Measurements from ENCODE around the gene GPR18. TPM values are rescaled to one million over a fixed set of nuclear protein-coding genes. Genes with fewer than 3 reads are reported as not detected.
"Not testable (repeated sequence)": the region's sequence is repeated elsewhere in the genome, so short reads cannot be mapped to it uniquely, and the experiment has no call there.

Gene GPR18
- total RNA-seq, 4 donors from 2014 or later, result not detected

- no peak for DNase-seq (ENCODE audit: low spot score in 2 of 2)
- WGBS, result 74% methylated on average over 8 of the region's 8 CpGs
- Histone ChIP-seq H3K4me1 (peaks cover 8% of the 10 kb centered on the region), H3K9me3 (no peaks in the 10 kb centered on the region), H3K36me3 (peaks cover 28% of the 10 kb centered on the region), H3K27me3 (no peaks in the 10 kb centered on the region), H3K27ac (no peak overlapping the region), H3K4me3 (no peak overlapping the region)
- no peak for TF ChIP-seq EP300 (IDR thresholded peaks at IDR 0.05)
- TF ChIP-seq CTCF (IDR thresholded peaks at IDR 0.05), result no peak
- no peak for TF ChIP-seq POLR2A (IDR thresholded peaks at IDR 0.05)
Measured at GRCh38 chr13:99237981-99238662, 20.1 kb downstream of the GPR18 start.

GRCh38 chr13:99231721-99232120, 26.5 kb downstream of the GPR18 start:
- no peaks in the 10 kb centered on the region for H3K9me3 ChIP-seq

GRCh38 chr13:99230991-99231390, 27.2 kb downstream of the GPR18 start:
- Histone ChIP-seq H3K4me3 (no peak overlapping the region), H3K27ac (no peak overlapping the region), H3K36me3 (no peaks in the 10 kb centered on the region), H3K4me1 (peaks cover 31% of the 10 kb centered on the region), H3K9me3 (no peaks in the 10 kb centered on the region), H3K27me3 (no peaks in the 10 kb centered on the region)
- no peak for DNase-seq (ENCODE audit: low spot score in 2 of 2)
- 94% methylated on average over 3 of the region's 3 CpGs for WGBS
- no peak for TF ChIP-seq POLR2AphosphoS5 (IDR thresholded peaks at IDR 0.05)
- TF ChIP-seq POLR2A (IDR thresholded peaks at IDR 0.05), result no peak
- TF ChIP-seq CTCF (IDR thresholded peaks at IDR 0.05), result no peak
- TF ChIP-seq EP300 (IDR thresholded peaks at IDR 0.05), result no peak

More at GRCh38 chr13:99231721-99232120, 26.5 kb downstream of the GPR18 start:
- Histone ChIP-seq H3K27ac (no peak overlapping the region), H3K27me3 (no peaks in the 10 kb centered on the region), H3K36me3 (no peaks in the 10 kb centered on the region), H3K4me1 (peaks cover 26% of the 10 kb centered on the region), H3K4me3 (no peak overlapping the region)
- TF ChIP-seq EP300 (IDR thresholded peaks at IDR 0.05) (no peak), CTCF (IDR thresholded peaks at IDR 0.05) (no peak), POLR2AphosphoS5 (IDR thresholded peaks at IDR 0.05) (no peak), POLR2A (IDR thresholded peaks at IDR 0.05) (no peak)
- DNase-seq (ENCODE audit: low spot score in 2 of 2), result no peak
- WGBS, result 80% methylated on average over 1 of the region's 1 CpG

GRCh38 chr13:99230588-99230987, 27.6 kb downstream of the GPR18 start:
- H3K27ac ChIP-seq; H3K36me3 ChIP-seq; H3K27me3 ChIP-seq; DNase-seq (ENCODE audit: low spot score in 2 of 2); H3K4me3 ChIP-seq; H3K9me3 ChIP-seq: not testable (repeated sequence)
- WGBS, result 96% methylated on average over 12 of the region's 12 CpGs
- peaks cover 35% of the 10 kb centered on the region for H3K4me1 ChIP-seq

GRCh38 chr13:99228737-99229691, 29.2 kb downstream of the GPR18 start:
- Histone ChIP-seq H3K4me3 (no peak overlapping the region), H3K9me3 (no peaks in the 10 kb centered on the region), H3K36me3 (no peaks in the 10 kb centered on the region), H3K4me1 (peaks cover 44% of the 10 kb centered on the region), H3K27me3 (no peaks in the 10 kb centered on the region), H3K27ac (no peak overlapping the region)
- WGBS, result 64% methylated on average over 13 of the region's 13 CpGs
- DNase-seq (ENCODE audit: low spot score in 2 of 2), result no peak
- TF ChIP-seq EP300 (IDR thresholded peaks at IDR 0.05) (no peak), CTCF (IDR thresholded peaks at IDR 0.05) (no peak), POLR2AphosphoS5 (IDR thresholded peaks at IDR 0.05) (no peak), POLR2A (IDR thresholded peaks at IDR 0.05) (no peak)
